B cell (primary cell): ENCODE measurements around the gene SYNJ1. TPM values are rescaled to one million over a fixed set of nuclear protein-coding genes. Genes with fewer than 3 reads are reported as not detected.

Source experiments
- ATAC-seq: fragments of 200-7000 bp; cut with Tn5 transposase; one replicate; pipeline ENCODE4 v1.10.0; 2021; ENCODE audit warnings: low read depth, mild to moderate bottlenecking, moderate number of reproducible peaks, moderate library complexity
- CTCF ChIA-PET: fragments of 350-600 bp; sonication (Branson Sonifier 250); formaldehyde crosslinking; loops from one replicate; lab custom pipeline; 2021; ENCODE audit warnings: antibody characterized with exemption, inconsistent platforms; lab: Charles Lee
- POLR2A ChIA-PET: fragments of 350-600 bp; sonication (Branson Sonifier 250); formaldehyde crosslinking; loops from one replicate; lab custom pipeline; 2021; ENCODE audit warnings: antibody characterized with exemption; lab: Charles Lee
- DNase-seq: peaks from one replicate; pipeline ENCODE4 v3.0.0; 2013
- H2AFZ ChIP-seq: 2 replicates; pipeline ENCODE4 v1.6.1; 2012; ENCODE audit warnings: mild to moderate bottlenecking, low read depth, low read length; ENCODE audit not compliant: insufficient read depth, poor library complexity, severe bottlenecking
- H3K27ac ChIP-seq, 2 donors: 1 replicate in 1 of 2; 2 replicates in 1 of 2; pipeline ENCODE4 v1.5.1; 2012 to 2013; ENCODE audit warnings: low read length in 2 of 2, mild to moderate bottlenecking in 2 of 2, moderate library complexity in 1 of 2
- H3K27me3 ChIP-seq, 4 experiments: fragments of 200-600 bp in 1 of 4; sonication (generic) in 1 of 4; replicated peaks in 1 of 4; 1 replicate in 2 of 4; 2 replicates in 2 of 4; pipeline versions ENCODE4 v1.6.1 to v1.7.0; 2013 to 2016; ENCODE audit warnings: low read length in 3 of 4, mild to moderate bottlenecking in 2 of 4, mixed read lengths in 1 of 4, moderate library complexity in 1 of 4; ENCODE audit not compliant: insufficient read depth in 4 of 4, control insufficient read depth in 3 of 4; ENCODE audit errors: control extremely low read depth in 1 of 4
- H3K36me3 ChIP-seq, 2 experiments: replicated peaks in 1 of 2; 1 replicate in 1 of 2; 2 replicates in 1 of 2; pipeline versions ENCODE4 v1.6.1 to v1.7.1; 2013; ENCODE audit warnings: low read length in 1 of 2; ENCODE audit not compliant: insufficient read depth in 2 of 2, control insufficient read depth in 1 of 2; ENCODE audit errors: control extremely low read depth in 1 of 2, extremely low read depth in 1 of 2
- H3K4me1 ChIP-seq, 2 donors: fragments of 200-600 bp in 1 of 2; sonication (generic) in 1 of 2; 1 replicate in 1 of 2; 2 replicates in 1 of 2; pipeline versions ENCODE4 v1.5.1 to v1.6.1; 2013 to 2017; ENCODE audit warnings: low read length in 2 of 2; ENCODE audit not compliant: control insufficient read depth in 2 of 2, insufficient read depth in 2 of 2
- H3K4me2 ChIP-seq: replicated peaks from 2 replicates; pipeline ENCODE3; 2012; ENCODE audit warnings: mild to moderate bottlenecking, low read depth, low read length; ENCODE audit not compliant: poor library complexity, severe bottlenecking
- H3K4me3 ChIP-seq, 5 experiments: fragments of 200-600 bp in 1 of 5; sonication (generic) in 1 of 5; 1 replicate in 3 of 5; 2 replicates in 2 of 5; pipeline versions ENCODE4 v1.5.1 to v1.7.0; 2011 to 2016; ENCODE audit warnings: low read length in 4 of 5, mild to moderate bottlenecking in 4 of 5, low read depth in 2 of 5, control low read depth in 1 of 5, moderate library complexity in 1 of 5; ENCODE audit not compliant: insufficient read depth in 1 of 5; ENCODE audit errors: control extremely low read depth in 1 of 5, extremely low read depth in 1 of 5
- H3K79me2 ChIP-seq: fragments of 200-600 bp; sonication (generic); one replicate; pipeline ENCODE4 v1.6.0; 2016; ENCODE audit warnings: low read length; ENCODE audit not compliant: control insufficient read depth, insufficient read depth
- H3K9ac ChIP-seq: fragments of 200-600 bp; sonication (generic); 2 replicates; pipeline ENCODE4 v1.6.1; 2017; ENCODE audit warnings: mild to moderate bottlenecking, low read length, moderate library complexity
- H3K9me3 ChIP-seq, 3 donors: one replicate each; pipeline versions ENCODE4 v1.6.1 to v1.7.1; 2013; ENCODE audit warnings: low read length in 2 of 3; ENCODE audit not compliant: control insufficient read depth in 2 of 3, insufficient read depth in 1 of 3; ENCODE audit errors: control extremely low read depth in 1 of 3
- H4K20me1 ChIP-seq: 2 replicates; pipeline ENCODE4 v1.6.0; 2012; ENCODE audit warnings: mild to moderate bottlenecking, low read length; ENCODE audit not compliant: insufficient read depth, control insufficient read depth, poor library complexity, severe bottlenecking
- H3K27ac Mint-ChIP-seq: one replicate; pipeline ENCODE4 v1.8.0; 2021; ENCODE audit warnings: mixed read lengths
- H3K27me3 Mint-ChIP-seq: one replicate; pipeline ENCODE4 v1.8.0; 2021; ENCODE audit warnings: mixed read lengths
- H3K4me1 Mint-ChIP-seq: one replicate; pipeline ENCODE4 v1.8.0; 2021; ENCODE audit warnings: mixed read lengths
- H3K4me3 Mint-ChIP-seq: one replicate; pipeline ENCODE4 v1.8.0; 2021; ENCODE audit warnings: mixed read lengths
- H3K9me3 Mint-ChIP-seq: one replicate; pipeline ENCODE4 v1.8.0; 2022; ENCODE audit warnings: mixed read lengths; ENCODE audit not compliant: insufficient read depth
- CTCF ChIP-seq: fragments of 200-600 bp; IDR thresholded peaks from one replicate; pipeline ENCODE4 v1.8.0; 2022; ENCODE audit warnings: antibody characterized with exemption, mild to moderate bottlenecking
- EZH2 ChIP-seq: IDR thresholded peaks from 2 replicates; pipeline ENCODE4 v1.6.1; 2012; ENCODE audit warnings: borderline replicate concordance, low read depth, mild to moderate bottlenecking, moderate library complexity, low read length; ENCODE audit not compliant: insufficient read depth, poor library complexity, severe bottlenecking
- WGBS: methylation state at CpG from one replicate; pipeline ENCODE4 v1.1.5; 2013; ENCODE audit warnings: missing lambda C conversion rate; ENCODE audit not compliant: insufficient coverage; 5-methylcytosine and 5-hydroxymethylcytosine counted together
- intact Hi-C: fragments of 100-400 bp; cut with micrococcal nuclease; formaldehyde crosslinking; loops from one replicate; pipeline ENCODE4 v1.10.0; 2022
- polyA plus RNA-seq: library from polyadenylated mRNA; depleted of rRNA; stranded (reverse); fragments of >200 nt; gene quantifications from 2 replicates; pipeline ENCODE4 v1.2.3, GENCODE V29; 2012
- total RNA-seq, 2 donors: library from RNA; stranded (reverse); fragments of 120-200 nt in 1 of 2; gene quantifications; 1 replicate in 1 of 2; 2 replicates in 1 of 2; pipeline versions ENCODE4 v1.2.3 to v1.2.4, GENCODE V29; 2013 to 2022

SYNJ1 gene
- total and polyA plus RNA-seq, 2 donors (not counting 1 experiment from before 2014, with no cell fraction given) = 2.2 to 9.4 TPM

- Histone ChIP-seq H3K9me3 (peaks cover 0 to 3% (median 2%) of the 10 kb centered on the region in 3 donors), H4K20me1 (peaks cover 22% of the 10 kb centered on the region), H3K79me2 (peaks cover 17% of the 10 kb centered on the region), H3K27me3 (peaks cover 0 to 45% (median 35%) of the 10 kb centered on the region in 4 experiments), H3K9ac (no peak overlapping the region), H3K4me1 (peaks cover 0 to 3% of the 10 kb centered on the region in 2 donors), H2AFZ (no peak overlapping the region), H3K27ac (no peak overlapping the region), H3K36me3 (no peaks in the 10 kb centered on the region), H3K4me2 (no peak overlapping the region), H3K4me3 (no peak overlapping the region)
- peaks cover 2% of the 10 kb centered on the region for H3K4me1 Mint-ChIP-seq
- H3K27me3 Mint-ChIP-seq = peaks cover 54% of the 10 kb centered on the region
- TF ChIP-seq EZH2 = no peak
- no peak for TF ChIP-seq CTCF
- ChIA-PET POLR2A (no interaction called here), CTCF (no interaction called here)
- H3K27ac Mint-ChIP-seq = no peak overlapping the region
- H3K9me3 Mint-ChIP-seq = no peaks in the 10 kb centered on the region
- no peak for ATAC-seq
- no peak for DNase-seq
- 89% methylated on average over 4 of the region's 4 CpGs for WGBS
- intact Hi-C loops = no loop called here
- H3K4me3 Mint-ChIP-seq = no peak overlapping the region
Observed at GRCh38 chr21:32702702-32703101, 25.1 kb downstream of the SYNJ1 start.

GRCh38 chr21:32698971-32699693 is 28.7 kb downstream of the SYNJ1 start:
- Histone ChIP-seq H3K27ac (no peak overlapping the region), H2AFZ (no peak overlapping the region), H3K9ac (no peak overlapping the region), H3K4me3 (no peak overlapping the region), H3K36me3 (no peaks in the 10 kb centered on the region), H3K9me3 (no peaks in the 10 kb centered on the region), H4K20me1 (peaks cover 4% of the 10 kb centered on the region), H3K4me2 (no peak overlapping the region), H3K27me3 (peaks cover 0 to 18% (median 9%) of the 10 kb centered on the region in 4 experiments), H3K79me2 (no peaks in the 10 kb centered on the region), H3K4me1 (no peaks in the 10 kb centered on the region)
- no peaks in the 10 kb centered on the region for H3K9me3 Mint-ChIP-seq
- no peak overlapping the region for H3K4me3 Mint-ChIP-seq
- peaks cover 27% of the 10 kb centered on the region for H3K27me3 Mint-ChIP-seq
- intact Hi-C loops = no loop called here
- POLR2A ChIA-PET = no interaction called here
- no peaks in the 10 kb centered on the region for H3K4me1 Mint-ChIP-seq
- ATAC-seq = no peak
- DNase-seq = no peak
- no peak overlapping the region for H3K27ac Mint-ChIP-seq
- TF ChIP-seq CTCF (no peak), EZH2 (no peak)
- CTCF ChIA-PET = no interaction called here
- 100% methylated on average over 1 of the region's 8 CpGs for WGBS
